GM23338 (cell line): ENCODE results near the gene ZNHIT1. TPM values are rescaled to one million over a fixed set of nuclear protein-coding genes. Genes with fewer than 3 reads are reported as not detected.

Experiments
- ATAC-seq: fragments of 200-7000 bp; cut with Tn5 transposase; 3 replicates; pipeline ENCODE4 v1.9.1; 2020
- DNase-seq: peaks from one replicate; pipeline ENCODE4 v3.0.0-alpha.2; 2015; ENCODE audit warnings: low spot score
- H2AFZ ChIP-seq: fragments of 200-600 bp; sonication (generic); 2 replicates; pipeline ENCODE4 v1.8.0; 2016; ENCODE audit warnings: antibody characterized with exemption, mild to moderate bottlenecking, moderate library complexity
- H3F3A ChIP-seq: fragments of 200-600 bp; sonication (generic); replicated peaks from 2 replicates; pipeline ENCODE4 v1.8.0; 2017; ENCODE audit warnings: antibody characterized with exemption, mixed run types, low read depth
- H3K27ac ChIP-seq: fragments of 200-600 bp; sonication (generic); 2 replicates; pipeline ENCODE4 v1.6.1; 2016; ENCODE audit warnings: low read depth
- H3K27me3 ChIP-seq: fragments of 200-600 bp; sonication (generic); 2 replicates; pipeline ENCODE4 v1.8.0; 2016; ENCODE audit warnings: mild to moderate bottlenecking, mixed run types, moderate library complexity; ENCODE audit not compliant: insufficient read depth
- H3K36me3 ChIP-seq: fragments of 200-600 bp; sonication (generic); 2 replicates; pipeline ENCODE4 v1.8.0; 2016; ENCODE audit warnings: mild to moderate bottlenecking; ENCODE audit not compliant: insufficient read depth
- H3K4me1 ChIP-seq: fragments of 200-600 bp; sonication (generic); 2 replicates; pipeline ENCODE4 v1.8.0; 2016; ENCODE audit warnings: mild to moderate bottlenecking, moderate library complexity; ENCODE audit not compliant: insufficient read depth
- H3K4me2 ChIP-seq: fragments of 200-600 bp; sonication (generic); 2 replicates; pipeline ENCODE4 v1.7.1; 2017; ENCODE audit warnings: mixed run types
- H3K4me3 ChIP-seq: fragments of 200-600 bp; sonication (generic); 2 replicates; pipeline ENCODE4 v1.6.1; 2016; ENCODE audit warnings: mixed run types
- H3K79me2 ChIP-seq: fragments of 200-600 bp; sonication (generic); replicated peaks from 2 replicates; pipeline ENCODE4 v1.8.0; 2017; ENCODE audit warnings: mild to moderate bottlenecking; ENCODE audit not compliant: insufficient read depth
- H3K9me2 ChIP-seq: fragments of 200-600 bp; sonication (generic); 2 replicates; pipeline ENCODE4 v1.8.0; 2017; ENCODE audit not compliant: insufficient read depth
- H4K20me1 ChIP-seq: fragments of 200-600 bp; sonication (generic); replicated peaks from 2 replicates; pipeline ENCODE4 v1.8.0; 2017; ENCODE audit warnings: mild to moderate bottlenecking; ENCODE audit not compliant: insufficient read depth
- H3K27ac Mint-ChIP-seq: 2 replicates; pipeline ENCODE4 v1.8.0; 2020; ENCODE audit warnings: inconsistent platforms, mild to moderate bottlenecking, moderate library complexity, mixed read lengths
- H3K27me3 Mint-ChIP-seq: 3 replicates; pipeline ENCODE4 v1.8.0; 2022; ENCODE audit warnings: low read depth, mild to moderate bottlenecking, moderate library complexity, mixed read lengths, inconsistent platforms; ENCODE audit not compliant: insufficient read depth, poor library complexity
- H3K36me3 Mint-ChIP-seq: 3 replicates; pipeline ENCODE4 v1.8.0; 2021; ENCODE audit warnings: low read depth, mild to moderate bottlenecking, inconsistent platforms, moderate library complexity, mixed read lengths
- H3K4me1 Mint-ChIP-seq: 3 replicates; pipeline ENCODE4 v1.8.0; 2020; ENCODE audit warnings: mild to moderate bottlenecking, inconsistent platforms, mixed read lengths
- H3K4me3 Mint-ChIP-seq: 3 replicates; pipeline ENCODE4 v1.8.0; 2021; ENCODE audit warnings: moderate library complexity, mild to moderate bottlenecking, inconsistent platforms, mixed read lengths
- H3K9me3 Mint-ChIP-seq: 3 replicates; pipeline ENCODE4 v1.8.0; 2020; ENCODE audit warnings: moderate library complexity, mild to moderate bottlenecking, inconsistent platforms, mixed read lengths
- CREB1 ChIP-seq: fragments of 250-450 bp; sonication (Bioruptor Pico); IDR thresholded peaks from 2 replicates; pipeline ENCODE4 v1.5.0; 2020; ENCODE audit warnings: low read depth, mild to moderate bottlenecking, moderate library complexity
- EZH2 ChIP-seq: fragments of 200-600 bp; sonication (generic); IDR thresholded peaks from one replicate; pipeline ENCODE4 v1.8.0; 2017; ENCODE audit warnings: antibody characterized with exemption, mild to moderate bottlenecking, low read depth; ENCODE audit not compliant: unreplicated experiment
- EZH2phosphoT487 ChIP-seq: fragments of 200-600 bp; sonication (generic); IDR thresholded peaks from one replicate; pipeline ENCODE4 v1.8.1; 2018; ENCODE audit warnings: antibody characterized with exemption; ENCODE audit not compliant: unreplicated experiment
- JUNB ChIP-seq: IDR thresholded peaks from one replicate; pipeline ENCODE4 v1.6.1; 2016; ENCODE audit warnings: antibody characterized with exemption; ENCODE audit not compliant: unreplicated experiment
- POLR2AphosphoS5 ChIP-seq: IDR thresholded peaks from 2 replicates; pipeline ENCODE4 v1.6.1; 2016; ENCODE audit warnings: antibody characterized with exemption, low read depth
- STAT1 ChIP-seq: IDR thresholded peaks from one replicate; pipeline ENCODE4 v1.6.1; 2016; ENCODE audit warnings: antibody characterized with exemption; ENCODE audit not compliant: unreplicated experiment
- ZNF114 ChIP-seq: fragments of 250-450 bp; sonication (Bioruptor Pico); IDR thresholded peaks from 2 replicates; pipeline ENCODE4 v1.5.0; 2020; ENCODE audit warnings: mild to moderate bottlenecking, moderate library complexity
- ZNF331 ChIP-seq: fragments of 250-450 bp; sonication (Bioruptor Pico); IDR thresholded peaks from 2 replicates; pipeline ENCODE4 v1.5.0; 2020; ENCODE audit warnings: low read depth, mild to moderate bottlenecking, moderate library complexity
- polyA plus RNA-seq: library from polyadenylated mRNA; unstranded; fragments of >200 nt; fragmentation: Nextera tagmentation; extraction: Ambion mirVana; gene quantifications from 2 replicates; pipeline ENCODE4 v1.2.1, GENCODE V29; 2016
- total RNA-seq: library from RNA; depleted of rRNA; stranded (reverse); fragments of >200 nt; shearing (Covaris generic); gene quantifications from 2 replicates; pipeline ENCODE4 v1.2.3, GENCODE V29; 2014
- TF ChIP-seq, protein P1 (sequence below): fragments of 250-450 bp; sonication (Bioruptor Pico); IDR thresholded peaks from 2 replicates; pipeline ENCODE4 v1.5.0; 2020; ENCODE audit warnings: mild to moderate bottlenecking, moderate library complexity
- TF ChIP-seq, protein P2 (sequence below), 2 experiments: fragments of 200-600 bp in 1 of 2; sonication (generic) in 1 of 2; conservative IDR thresholded peaks; 2 replicates each; pipeline versions ENCODE4 v1.5.1 to v1.6.1; 2016 to 2017; ENCODE audit warnings: antibody characterized with exemption in 2 of 2, low read depth in 2 of 2, mild to moderate bottlenecking in 2 of 2, moderate library complexity in 1 of 2

The ZNHIT1 gene
- total and polyA plus RNA-seq, 2 experiments from 2014 or later, result 64.6 to 113 TPM

DNA sequence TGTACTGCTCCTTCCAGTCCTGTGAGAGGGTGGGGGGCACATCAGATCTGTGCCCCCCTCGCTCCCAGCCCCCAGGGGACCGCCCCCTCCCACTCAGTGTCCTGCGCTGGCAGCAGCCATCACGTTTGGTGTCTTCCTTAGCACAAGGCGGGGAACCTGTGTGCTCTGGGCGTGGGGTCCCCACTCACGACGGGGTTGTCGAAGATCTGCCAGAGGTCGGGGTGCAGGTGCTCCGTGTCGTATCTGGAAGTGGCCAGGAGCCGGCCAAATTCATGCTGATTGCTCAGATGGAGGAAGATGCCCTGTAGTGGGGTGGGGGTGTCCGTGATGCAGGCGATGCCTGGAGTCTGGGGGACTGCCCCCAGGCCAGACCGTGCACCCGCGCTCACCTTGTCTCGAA is 7.8 kb upstream of the ZNHIT1 start (continued):
- TF ChIP-seq, protein P1, sequence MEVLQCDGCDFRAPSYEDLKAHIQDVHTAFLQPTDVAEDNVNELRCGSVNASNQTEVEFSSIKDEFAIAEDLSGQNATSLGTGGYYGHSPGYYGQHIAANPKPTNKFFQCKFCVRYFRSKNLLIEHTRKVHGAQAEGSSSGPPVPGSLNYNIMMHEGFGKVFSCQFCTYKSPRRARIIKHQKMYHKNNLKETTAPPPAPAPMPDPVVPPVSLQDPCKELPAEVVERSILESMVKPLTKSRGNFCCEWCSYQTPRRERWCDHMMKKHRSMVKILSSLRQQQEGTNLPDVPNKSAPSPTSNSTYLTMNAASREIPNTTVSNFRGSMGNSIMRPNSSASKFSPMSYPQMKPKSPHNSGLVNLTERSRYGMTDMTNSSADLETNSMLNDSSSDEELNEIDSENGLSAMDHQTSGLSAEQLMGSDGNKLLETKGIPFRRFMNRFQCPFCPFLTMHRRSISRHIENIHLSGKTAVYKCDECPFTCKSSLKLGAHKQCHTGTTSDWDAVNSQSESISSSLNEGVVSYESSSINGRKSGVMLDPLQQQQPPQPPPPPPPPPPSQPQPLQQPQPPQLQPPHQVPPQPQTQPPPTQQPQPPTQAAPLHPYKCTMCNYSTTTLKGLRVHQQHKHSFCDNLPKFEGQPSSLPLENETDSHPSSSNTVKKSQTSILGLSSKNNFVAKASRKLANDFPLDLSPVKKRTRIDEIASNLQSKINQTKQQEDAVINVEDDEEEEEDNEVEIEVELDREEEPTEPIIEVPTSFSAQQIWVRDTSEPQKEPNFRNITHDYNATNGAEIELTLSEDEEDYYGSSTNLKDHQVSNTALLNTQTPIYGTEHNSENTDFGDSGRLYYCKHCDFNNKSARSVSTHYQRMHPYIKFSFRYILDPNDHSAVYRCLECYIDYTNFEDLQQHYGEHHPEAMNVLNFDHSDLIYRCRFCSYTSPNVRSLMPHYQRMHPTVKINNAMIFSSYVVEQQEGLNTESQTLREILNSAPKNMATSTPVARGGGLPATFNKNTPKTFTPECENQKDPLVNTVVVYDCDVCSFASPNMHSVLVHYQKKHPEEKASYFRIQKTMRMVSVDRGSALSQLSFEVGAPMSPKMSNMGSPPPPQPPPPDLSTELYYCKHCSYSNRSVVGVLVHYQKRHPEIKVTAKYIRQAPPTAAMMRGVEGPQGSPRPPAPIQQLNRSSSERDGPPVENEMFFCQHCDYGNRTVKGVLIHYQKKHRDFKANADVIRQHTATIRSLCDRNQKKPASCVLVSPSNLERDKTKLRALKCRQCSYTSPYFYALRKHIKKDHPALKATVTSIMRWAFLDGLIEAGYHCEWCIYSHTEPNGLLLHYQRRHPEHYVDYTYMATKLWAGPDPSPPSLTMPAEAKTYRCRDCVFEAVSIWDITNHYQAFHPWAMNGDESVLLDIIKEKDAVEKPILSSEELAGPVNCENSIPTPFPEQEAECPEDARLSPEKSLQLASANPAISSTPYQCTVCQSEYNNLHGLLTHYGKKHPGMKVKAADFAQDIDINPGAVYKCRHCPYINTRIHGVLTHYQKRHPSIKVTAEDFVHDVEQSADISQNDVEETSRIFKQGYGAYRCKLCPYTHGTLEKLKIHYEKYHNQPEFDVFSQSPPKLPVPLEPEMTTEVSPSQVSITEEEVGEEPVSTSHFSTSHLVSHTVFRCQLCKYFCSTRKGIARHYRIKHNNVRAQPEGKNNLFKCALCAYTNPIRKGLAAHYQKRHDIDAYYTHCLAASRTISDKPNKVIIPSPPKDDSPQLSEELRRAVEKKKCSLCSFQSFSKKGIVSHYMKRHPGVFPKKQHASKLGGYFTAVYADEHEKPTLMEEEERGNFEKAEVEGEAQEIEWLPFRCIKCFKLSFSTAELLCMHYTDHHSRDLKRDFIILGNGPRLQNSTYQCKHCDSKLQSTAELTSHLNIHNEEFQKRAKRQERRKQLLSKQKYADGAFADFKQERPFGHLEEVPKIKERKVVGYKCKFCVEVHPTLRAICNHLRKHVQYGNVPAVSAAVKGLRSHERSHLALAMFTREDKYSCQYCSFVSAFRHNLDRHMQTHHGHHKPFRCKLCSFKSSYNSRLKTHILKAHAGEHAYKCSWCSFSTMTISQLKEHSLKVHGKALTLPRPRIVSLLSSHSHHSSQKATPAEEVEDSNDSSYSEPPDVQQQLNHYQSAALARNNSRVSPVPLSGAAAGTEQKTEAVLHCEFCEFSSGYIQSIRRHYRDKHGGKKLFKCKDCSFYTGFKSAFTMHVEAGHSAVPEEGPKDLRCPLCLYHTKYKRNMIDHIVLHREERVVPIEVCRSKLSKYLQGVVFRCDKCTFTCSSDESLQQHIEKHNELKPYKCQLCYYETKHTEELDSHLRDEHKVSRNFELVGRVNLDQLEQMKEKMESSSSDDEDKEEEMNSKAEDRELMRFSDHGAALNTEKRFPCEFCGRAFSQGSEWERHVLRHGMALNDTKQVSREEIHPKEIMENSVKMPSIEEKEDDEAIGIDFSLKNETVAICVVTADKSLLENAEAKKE (CRISPR knock-in tag), result no peak
- TF ChIP-seq POLR2AphosphoS5, result no peak
- TF ChIP-seq ZNF331 (CRISPR knock-in tag), result no peak
- TF ChIP-seq, protein P2, sequence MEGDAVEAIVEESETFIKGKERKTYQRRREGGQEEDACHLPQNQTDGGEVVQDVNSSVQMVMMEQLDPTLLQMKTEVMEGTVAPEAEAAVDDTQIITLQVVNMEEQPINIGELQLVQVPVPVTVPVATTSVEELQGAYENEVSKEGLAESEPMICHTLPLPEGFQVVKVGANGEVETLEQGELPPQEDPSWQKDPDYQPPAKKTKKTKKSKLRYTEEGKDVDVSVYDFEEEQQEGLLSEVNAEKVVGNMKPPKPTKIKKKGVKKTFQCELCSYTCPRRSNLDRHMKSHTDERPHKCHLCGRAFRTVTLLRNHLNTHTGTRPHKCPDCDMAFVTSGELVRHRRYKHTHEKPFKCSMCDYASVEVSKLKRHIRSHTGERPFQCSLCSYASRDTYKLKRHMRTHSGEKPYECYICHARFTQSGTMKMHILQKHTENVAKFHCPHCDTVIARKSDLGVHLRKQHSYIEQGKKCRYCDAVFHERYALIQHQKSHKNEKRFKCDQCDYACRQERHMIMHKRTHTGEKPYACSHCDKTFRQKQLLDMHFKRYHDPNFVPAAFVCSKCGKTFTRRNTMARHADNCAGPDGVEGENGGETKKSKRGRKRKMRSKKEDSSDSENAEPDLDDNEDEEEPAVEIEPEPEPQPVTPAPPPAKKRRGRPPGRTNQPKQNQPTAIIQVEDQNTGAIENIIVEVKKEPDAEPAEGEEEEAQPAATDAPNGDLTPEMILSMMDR (conservative IDR thresholded peaks at IDR 0.05; ENCODE audit: low read depth in 2 of 2), result no peak

GRCh38 chr7:101211501-101211900 is 6.5 kb upstream of the ZNHIT1 start:
- Histone ChIP-seq H3K36me3 (no peaks in the 10 kb centered on the region; the same call in 1 of the 2 replicates), H3K4me1 (peaks cover 3% of the 10 kb centered on the region), H3K9me2 (no peaks in the 10 kb centered on the region), H3F3A (peaks cover 6% of the 10 kb centered on the region; the same call in 1 of the 2 replicates), H2AFZ (no peak overlapping the region), H3K27me3 (no peaks in the 10 kb centered on the region), H3K79me2 (0 out of 2 replicates have a peak, but pooled peaks cover 3% of the 10 kb centered on the region), H3K27ac (no peak overlapping the region), H4K20me1 (no peaks in the 10 kb centered on the region), H3K4me2 (no peak overlapping the region), H3K4me3 (no peak overlapping the region)
- Mint-ChIP-seq H3K4me3 (no peak overlapping the region), H3K27me3 (peaks cover 5% of the 10 kb centered on the region), H3K4me1 (peaks cover 6% of the 10 kb centered on the region; the same call in 2 of the 3 replicates), H3K9me3 (no peaks in the 10 kb centered on the region), H3K27ac (no peak overlapping the region), H3K36me3 (peaks cover 20% of the 10 kb centered on the region)
- no peak for ATAC-seq
- no peak for TF ChIP-seq EZH2
- TF ChIP-seq JUNB, result no peak
- TF ChIP-seq CREB1 (CRISPR knock-in tag), result no peak
- no peak for TF ChIP-seq ZNF114 (CRISPR knock-in tag)
- TF ChIP-seq, protein P2 (conservative IDR thresholded peaks at IDR 0.05; ENCODE audit: low read depth in 2 of 2), result no peak
- TF ChIP-seq ZNF331 (CRISPR knock-in tag), result no peak
- TF ChIP-seq EZH2phosphoT487, result no peak
- no peak for TF ChIP-seq STAT1
- TF ChIP-seq POLR2AphosphoS5, result no peak
- no peak for DNase-seq
